ENCODE data around the gene NECAB2. TPM values are rescaled to one million over a fixed set of nuclear protein-coding genes. Genes with fewer than 3 reads are reported as not detected.

NECAB2 gene
- total and polyA plus RNA-seq, 2 of the 8 experiments (the other 6 are each of a cell fraction or from before 2014, with no cell fraction given): 3.6 to 4.2 TPM

- Histone ChIP-seq H2AFZ (ENCODE audit: low read length) (no peak overlapping the region), H3K4me3 (ENCODE audit: extremely low read depth in 1 of 4, insufficient read depth in 2 of 4, low read depth in 3 of 4, low read length in 4 of 4) (no peak overlapping the region), H3K9ac (replicated peaks in 1 of 4; ENCODE audit: extremely low read depth in 1 of 4, low read depth in 3 of 4, low read length in 3 of 4) (no peak overlapping the region), H3K14ac (ENCODE audit: insufficient read length) (no peak overlapping the region), H3K4me2 (ENCODE audit: insufficient read depth in 1 of 2, low read depth in 2 of 2, low read length in 2 of 2) (no peak overlapping the region), H3K23ac (ENCODE audit: insufficient read length) (no peak overlapping the region), H3K18ac (ENCODE audit: extremely low read depth, low read length) (no peak overlapping the region), H2BK120ac (replicated peaks; ENCODE audit: low read depth, low read length) (no peak overlapping the region), H3K56ac (replicated peaks; ENCODE audit: insufficient read length, low read depth, low read length) (no peak overlapping the region), H4K91ac (replicated peaks; ENCODE audit: insufficient read length, low read length) (no peak overlapping the region), H2BK5ac (ENCODE audit: low read depth, low read length) (no peak overlapping the region), H4K5ac (ENCODE audit: insufficient read length, low read depth, low read length) (no peak overlapping the region), H4K20me1 (replicated peaks in 1 of 2; ENCODE audit: control insufficient read depth in 1 of 2, insufficient read depth in 2 of 2, low read length in 2 of 2) (peaks cover 0 to 3% of the 10 kb centered on the region in 2 experiments), H3K79me2 (ENCODE audit: control insufficient read depth in 1 of 2, insufficient read depth in 2 of 2, low read length in 2 of 2) (no peaks in the 10 kb centered on the region), H2AK5ac (ENCODE audit: low read depth, low read length) (no peak overlapping the region), H2BK15ac (ENCODE audit: low read length) (no peak overlapping the region), H3K9me3 (ENCODE audit: insufficient read depth in 2 of 2, low read depth in 1 of 2, low read length in 1 of 2) (no peaks in the 10 kb centered on the region), H3K23me2 (ENCODE audit: low read depth, low read length) (peaks cover 11% of the 10 kb centered on the region; the same call in 1 of the 2 replicates), H3K79me1 (ENCODE audit: low read depth, low read length) (no peaks in the 10 kb centered on the region), H3K27ac (ENCODE audit: low read depth, low read length) (no peak overlapping the region), H3K4ac (replicated peaks; ENCODE audit: insufficient read length, low read depth, low read length) (no peak overlapping the region), H3K27me3 (replicated peaks in 1 of 4; ENCODE audit: control insufficient read depth in 3 of 4, extremely low read depth in 1 of 4, insufficient read depth in 3 of 4, low read length in 3 of 4) (peaks cover 0 to 13% (median 9%) of the 10 kb centered on the region in 4 experiments; a peak in 6 of 7 replicates), H4K8ac (ENCODE audit: extremely low read depth, insufficient read depth, low read length) (no peak overlapping the region), H3K4me1 (replicated peaks in 1 of 4; ENCODE audit: control insufficient read depth in 3 of 4, insufficient read depth in 4 of 4, low read length in 3 of 4) (peaks cover 0 to 11% (median 8%) of the 10 kb centered on the region in 4 experiments; a peak in 6 of 7 replicates), H2BK20ac (ENCODE audit: low read length) (no peak overlapping the region), H2BK12ac (ENCODE audit: low read depth, low read length) (no peak overlapping the region), H3K36me3 (ENCODE audit: control insufficient read depth in 2 of 4, insufficient read depth in 4 of 4, low read length in 3 of 4) (no peaks in the 10 kb centered on the region)
- CTCF ChIA-PET (ENCODE audit: partially characterized antibody): interaction anchor here (4.5 to 16.0 kb wide), 3 partner anchors 12 to 94 kb away, joined by 47 to 366 read pairs (median 267); partner anchors contain the start of gene SLC38A8
- FAIRE-seq (no peak), DNase-seq (ENCODE audit: low read depth in 1 of 2, low spot score in 2 of 2) (no peak)
- 96% methylated on average over 2 of the region's 2 CpGs; no CpG with 5 or more reads in 1 of the 2 experiments for WGBS, 2 experiments (ENCODE audit: extremely low coverage in 1 of 2, insufficient coverage in 1 of 2, insufficient read length in 1 of 2, insufficient replicate concordance in 2 of 2, low coverage in 1 of 2, low lambda C conversion rate in 2 of 2, missing lambda C conversion rate in 1 of 2)
- TF ChIP-seq KDM5A (IDR thresholded peaks at IDR 0.05; ENCODE audit: low read length): no peak
- no peak for TF ChIP-seq SRF (IDR thresholded peaks at IDR 0.05; ENCODE audit: low read depth, low read length)
- TF ChIP-seq JUN (IDR thresholded peaks at IDR 0.05; ENCODE audit: low read depth, low read length): no peak
- no peak for TF ChIP-seq CHD1 (IDR thresholded peaks at IDR 0.05; ENCODE audit: low read depth, low read length)
- no peak for TF ChIP-seq BCL11A (IDR thresholded peaks at IDR 0.05; ENCODE audit: low read depth in 2 of 2, low read length in 2 of 2)
- TF ChIP-seq HDAC6 (IDR thresholded peaks at IDR 0.05; ENCODE audit: low read depth, low read length): no peak
- no peak for TF ChIP-seq CEBPB (IDR thresholded peaks at IDR 0.05; ENCODE audit: low read depth, low read length)
- TF ChIP-seq FOSL1 (IDR thresholded peaks at IDR 0.05; ENCODE audit: insufficient read depth, low read depth, low read length): no peak
- TF ChIP-seq RXRA (IDR thresholded peaks at IDR 0.05; ENCODE audit: insufficient read depth, low read depth, low read length): no peak
- no peak for TF ChIP-seq EP300 (IDR thresholded peaks at IDR 0.05; ENCODE audit: borderline replicate concordance in 1 of 2, low read depth in 2 of 2, low read length in 2 of 2)
- no peak for TF ChIP-seq HDAC2 (IDR thresholded peaks at IDR 0.05; ENCODE audit: borderline replicate concordance in 1 of 2, low read depth in 2 of 2, low read length in 2 of 2)
- no peak for TF ChIP-seq TBP (IDR thresholded peaks at IDR 0.05; ENCODE audit: low read depth, low read length)
- POLR2A ChIA-PET (ENCODE audit: partially characterized antibody): no interaction called here
Measured at GRCh38 chr16:83967091-83967490, 953 bp upstream of the NECAB2 start.
